CD1c-positive myeloid dendritic cell (primary cell): Measurements from ENCODE around the gene CPAMD8.

Experiments used
- DNase-seq: peaks from one replicate; pipeline ENCODE4 v3.0.0-alpha.2; 2016; ENCODE audit errors: extremely low spot score

Gene CPAMD8

DNA sequence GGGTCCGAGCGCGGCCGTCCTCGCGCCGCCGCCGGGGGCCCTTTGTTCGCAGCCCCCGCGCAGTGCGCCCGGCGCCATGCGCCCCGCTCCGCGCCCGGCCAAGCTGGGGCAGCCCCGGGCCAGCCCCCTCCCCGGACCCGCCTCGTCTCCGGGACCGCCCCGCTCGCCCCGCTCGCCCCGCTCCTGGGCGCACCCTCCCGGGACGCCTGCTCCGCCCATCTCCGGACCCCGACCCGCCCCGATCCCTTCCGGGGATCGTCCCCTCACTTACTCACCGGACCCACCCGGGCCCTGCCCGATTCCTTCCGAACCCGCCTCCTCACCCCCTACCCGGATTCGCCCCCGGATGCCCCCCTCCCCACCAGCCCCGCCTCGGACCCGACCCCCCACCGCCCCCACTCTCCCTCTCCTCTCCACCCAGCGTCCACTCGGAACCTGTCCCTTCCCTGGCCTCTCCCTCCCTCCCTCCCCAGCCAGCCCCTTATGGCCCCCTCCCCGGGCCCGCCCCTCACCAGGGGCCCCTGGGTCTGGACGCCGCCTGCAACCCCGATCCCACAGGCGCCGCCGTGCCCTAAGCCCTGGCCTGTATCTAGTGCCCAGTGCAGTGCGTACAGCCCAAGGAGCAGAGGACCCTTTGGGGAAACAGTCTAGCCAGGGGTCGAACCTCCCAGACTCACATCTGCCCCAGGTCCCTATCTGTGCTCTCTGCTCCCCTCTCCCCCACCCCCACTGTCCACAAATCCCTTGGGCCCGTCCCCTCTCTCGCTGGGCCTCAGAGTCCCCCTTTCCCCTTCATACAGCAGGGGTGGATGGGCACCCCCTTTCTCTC lies at the start of gene CPAMD8:
TSS of gene CPAMD8 (minus strand) at position 105 of the 829 bp plus-strand sequence. CDS start 168 bp downstream, outside the sequence.
- DNase-seq, result no peak

DNA sequence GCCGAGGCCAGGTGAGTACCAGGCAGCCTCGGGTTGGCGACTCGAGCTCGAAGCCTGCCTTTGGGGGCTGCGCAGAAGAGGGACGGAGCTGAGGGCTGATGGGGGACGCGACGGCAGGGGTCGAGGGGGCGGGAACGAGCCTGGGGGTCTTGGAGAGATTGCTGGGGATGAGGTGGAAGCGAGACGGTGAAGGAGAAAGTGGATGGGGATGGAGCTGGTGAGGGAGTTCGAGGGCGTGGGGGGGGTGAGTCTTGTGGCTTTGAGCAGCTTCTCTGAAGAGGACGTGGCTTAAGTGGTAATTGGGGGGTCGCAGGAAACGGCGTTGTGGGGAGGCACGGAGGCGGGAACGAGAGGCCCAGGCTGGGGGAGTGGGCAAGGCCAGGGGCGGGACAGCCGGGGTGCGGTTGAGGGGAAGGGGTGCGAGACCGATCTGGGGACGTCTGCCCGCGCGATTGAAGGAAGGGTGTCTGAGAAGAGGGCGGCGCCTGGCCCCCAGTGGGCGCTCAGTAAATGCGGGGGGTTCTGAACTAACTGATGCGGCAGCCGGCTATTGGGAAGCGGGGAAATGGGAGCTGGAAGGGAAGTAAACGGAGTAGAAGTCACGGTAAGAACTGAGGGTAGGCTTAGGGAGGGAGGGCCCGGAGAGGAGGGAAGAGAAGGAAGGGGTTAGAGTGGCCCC lies 49.4 kb upstream of the CPAMD8 start:
- peak; percentile 71 for DNase-seq

DNA sequence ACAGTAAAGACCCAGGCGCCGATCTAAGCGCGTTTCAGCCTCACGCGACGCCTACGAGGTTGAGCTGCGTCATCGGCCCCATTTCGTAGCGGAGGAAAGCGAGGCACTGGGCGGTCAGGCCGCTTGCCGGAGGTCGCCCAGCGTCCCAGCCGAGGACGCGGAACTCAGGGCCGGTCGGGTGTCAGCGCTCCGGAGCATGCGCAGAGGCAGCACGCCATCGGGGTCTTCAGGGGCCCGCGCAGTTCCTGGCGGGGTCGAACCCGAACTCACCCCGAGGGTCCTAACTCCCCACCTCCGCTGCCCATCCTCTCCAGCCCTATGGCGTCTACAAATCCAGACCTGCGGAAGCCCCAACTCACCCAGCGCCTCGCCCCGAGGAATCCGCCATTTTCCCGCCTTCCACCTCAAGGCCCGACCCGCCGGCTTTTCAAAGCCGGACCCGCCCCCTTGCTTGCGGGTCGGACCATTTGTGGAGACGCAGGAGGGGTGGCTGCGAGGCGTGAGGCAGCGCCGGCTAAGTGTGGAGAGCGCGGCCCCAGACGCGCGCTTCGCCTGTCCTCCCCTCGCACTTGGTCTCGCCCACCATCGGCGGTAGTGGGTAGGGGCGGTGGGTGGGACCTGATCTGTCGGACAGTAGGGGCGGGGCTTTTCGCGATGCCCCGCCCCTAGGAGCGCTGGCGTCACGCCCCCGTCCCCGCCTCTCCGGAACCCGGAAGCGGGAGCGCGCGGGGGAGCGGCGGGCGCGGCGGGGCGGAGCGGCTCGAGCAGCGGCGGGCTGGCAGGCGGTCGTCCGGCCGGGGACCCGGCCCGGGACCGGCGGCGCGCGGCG lies 48.6 kb upstream of the CPAMD8 start, which contains the start of the genes HAUS8 and MYO9B:
TSS of gene HAUS8 (minus strand) at position 418 of the 829 bp plus-strand sequence. CDS start at position 388, 30 bp downstream.
TSS of gene MYO9B (plus strand) at position 743 of the 829 bp plus-strand sequence. CDS start 25,941 bp downstream, outside the sequence.
- DNase-seq, result peak; percentile 100

DNA sequence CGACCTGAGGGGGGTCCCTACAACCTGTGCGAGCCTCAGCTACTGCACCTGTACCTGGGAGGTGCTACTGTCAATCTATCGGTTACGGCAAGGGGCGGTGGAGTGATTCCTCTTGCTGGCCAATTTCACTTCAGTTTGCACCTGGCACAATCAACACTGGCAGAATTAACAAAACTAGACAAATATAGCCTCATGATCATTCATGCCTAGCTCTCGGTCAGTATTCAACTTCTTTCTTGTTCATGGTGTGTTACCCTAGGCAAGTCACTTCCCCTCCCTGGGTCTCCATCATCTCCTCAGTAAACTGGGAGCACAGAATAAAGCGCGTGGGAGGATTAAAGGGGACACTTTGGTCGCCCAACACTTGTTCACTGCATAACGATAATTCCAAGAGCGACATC lies 48.0 kb upstream of the CPAMD8 start:
- no peak for DNase-seq

DNA sequence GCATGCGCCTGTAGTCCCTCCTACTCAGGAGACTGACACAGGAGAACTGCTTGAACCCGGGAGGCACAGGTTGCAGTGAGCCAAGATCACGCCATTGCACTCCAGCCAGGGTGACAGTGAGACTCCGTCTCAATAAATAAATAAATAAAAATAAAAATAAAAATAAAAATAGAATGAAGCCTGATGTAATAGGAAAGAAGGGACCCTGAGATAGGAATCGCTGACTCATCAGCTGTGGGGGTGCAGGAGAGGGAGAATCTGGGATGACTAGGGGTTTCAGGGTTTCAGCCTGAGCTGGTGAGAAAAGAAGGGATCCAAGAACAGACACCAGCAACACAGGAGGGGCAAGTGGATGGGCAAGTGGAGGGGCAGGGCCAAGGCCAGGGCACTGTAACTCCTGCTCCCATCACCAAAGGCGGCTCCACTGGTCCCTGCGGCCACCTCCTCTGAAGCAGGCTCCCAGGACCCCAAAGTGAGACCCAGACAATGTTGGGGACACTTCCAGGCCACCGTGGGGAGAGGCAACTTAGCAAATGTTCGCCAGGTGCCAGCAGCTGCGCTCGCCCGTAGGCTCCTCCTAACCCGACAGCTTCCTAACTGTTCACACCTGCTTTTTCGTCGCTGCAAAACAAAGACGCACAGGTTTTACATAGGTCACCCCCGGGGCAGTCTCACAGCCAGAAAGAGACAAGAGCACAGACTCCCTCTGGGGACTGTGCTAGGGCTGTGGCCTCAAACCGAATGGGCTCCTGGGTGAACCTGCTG lies 47.4 kb upstream of the CPAMD8 start:
- no peak for DNase-seq

DNA sequence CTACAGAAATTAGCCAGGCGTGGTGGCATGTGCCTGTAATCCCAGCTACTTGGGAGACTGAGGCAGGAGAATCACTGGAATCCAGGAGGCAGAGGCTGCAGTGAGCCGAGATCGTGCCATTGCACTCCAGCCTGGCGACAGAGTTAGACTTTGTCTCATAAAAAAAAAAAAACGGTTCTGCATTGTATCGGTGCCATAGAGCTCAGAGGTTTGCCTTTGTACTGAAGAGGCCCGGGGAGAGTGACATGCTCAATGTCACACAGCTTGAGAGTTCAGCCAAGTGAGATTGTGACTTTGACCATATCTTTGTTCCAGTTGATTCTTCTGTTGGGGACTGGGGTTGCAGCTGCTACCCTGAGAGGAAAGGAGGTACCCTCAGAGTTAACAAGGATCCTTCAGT lies 44.3 kb upstream of the CPAMD8 start:
- DNase-seq, result no peak

DNA sequence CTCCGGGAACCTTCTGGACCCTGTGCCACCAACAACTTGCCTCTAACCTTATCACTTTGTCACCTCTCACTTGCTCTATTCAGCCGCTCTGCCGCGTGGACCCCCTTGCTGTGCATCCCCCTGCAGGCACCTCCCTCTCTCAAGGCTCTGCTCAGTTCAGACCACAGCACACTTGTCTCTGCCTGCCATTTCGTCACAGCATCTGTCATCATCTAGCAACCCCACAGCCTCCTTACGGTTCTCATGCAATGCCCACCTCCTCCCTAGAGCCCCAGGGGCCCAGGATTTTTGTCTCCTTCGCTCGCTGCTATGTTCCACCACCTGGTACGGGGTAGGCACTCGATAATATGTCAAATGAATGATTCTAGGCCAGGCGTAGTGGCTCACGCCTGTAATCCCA lies 43.8 kb upstream of the CPAMD8 start:
- DNase-seq, result no peak

DNA sequence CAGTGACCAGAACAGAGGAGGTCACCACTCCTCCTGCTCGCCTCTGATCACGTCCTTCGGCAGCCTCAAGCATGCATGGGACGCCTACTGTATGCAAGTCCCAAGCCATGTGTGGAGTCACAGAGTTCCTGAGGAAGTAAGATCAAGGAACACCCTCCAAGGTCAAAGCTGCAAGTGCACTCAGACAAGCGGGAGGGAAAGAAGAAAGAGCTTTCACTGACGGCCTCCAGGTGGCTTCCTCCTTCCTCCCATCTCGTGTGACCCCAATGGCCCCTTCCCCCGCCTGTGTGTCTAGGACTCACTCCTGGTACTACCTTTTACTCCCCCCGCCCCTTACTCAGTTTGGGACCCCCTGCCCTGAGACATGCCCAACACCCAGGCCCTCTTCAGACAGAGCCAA lies 42.6 kb upstream of the CPAMD8 start:
- peak; percentile 3 for DNase-seq

DNA sequence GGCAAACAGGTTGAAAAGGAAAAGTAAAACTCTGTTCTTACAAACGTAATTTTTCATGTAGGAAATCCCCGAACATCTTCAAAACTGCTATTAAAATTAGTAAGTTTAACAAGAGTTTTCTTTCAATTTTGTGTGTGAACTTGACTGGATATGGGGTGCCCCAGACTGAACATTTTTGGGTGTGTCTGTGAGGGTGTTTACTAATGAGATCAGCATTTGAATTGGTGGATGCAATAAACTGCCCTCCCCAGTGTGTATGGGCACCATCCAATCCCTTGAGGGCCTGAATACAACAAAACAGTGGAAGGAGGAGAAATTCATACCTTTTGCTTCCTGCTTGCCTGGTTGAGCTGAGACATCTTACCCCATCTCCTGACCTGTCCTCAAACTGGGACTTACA lies 36.8 kb upstream of the CPAMD8 start:
- DNase-seq, result no peak

DNA sequence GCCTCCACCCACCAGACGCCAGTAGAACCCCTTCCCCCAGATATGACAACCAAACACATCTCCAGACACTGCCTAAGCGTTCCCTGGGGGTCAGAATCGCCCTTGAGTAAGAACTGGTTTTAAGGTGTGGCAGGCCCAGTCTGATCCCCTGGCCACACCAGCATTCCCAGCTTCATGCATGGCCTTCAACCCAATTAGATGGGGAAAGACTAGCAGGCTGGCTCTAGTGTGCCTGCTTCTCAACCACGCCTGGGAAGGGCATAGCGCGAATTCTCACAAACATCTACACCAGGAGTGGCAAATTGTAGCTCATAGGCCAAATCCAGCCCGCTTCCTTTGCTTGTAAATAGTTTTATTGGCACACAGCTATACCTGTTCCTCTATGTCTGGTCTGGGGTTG lies 35.1 kb upstream of the CPAMD8 start:
- DNase-seq, result no peak

DNA sequence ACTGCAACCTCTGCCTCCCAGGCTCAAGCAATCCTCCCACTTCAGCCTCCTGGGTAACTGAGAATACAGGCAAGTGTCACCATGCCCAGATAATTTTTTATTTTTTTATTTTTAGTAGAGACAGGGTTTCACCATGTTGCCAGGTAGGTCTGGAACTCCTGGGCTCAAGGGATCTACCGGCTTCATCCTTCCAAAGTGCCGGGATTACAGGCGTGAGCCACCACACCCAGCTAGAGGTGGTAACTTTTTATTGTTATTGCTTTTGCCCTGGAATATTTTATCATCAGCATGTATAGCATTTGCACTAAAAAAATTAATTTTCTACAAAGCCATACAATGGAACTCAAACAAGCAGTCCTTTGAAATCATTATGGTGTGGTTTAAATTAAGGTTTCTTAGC lies 34.6 kb upstream of the CPAMD8 start:
- no peak for DNase-seq

DNA sequence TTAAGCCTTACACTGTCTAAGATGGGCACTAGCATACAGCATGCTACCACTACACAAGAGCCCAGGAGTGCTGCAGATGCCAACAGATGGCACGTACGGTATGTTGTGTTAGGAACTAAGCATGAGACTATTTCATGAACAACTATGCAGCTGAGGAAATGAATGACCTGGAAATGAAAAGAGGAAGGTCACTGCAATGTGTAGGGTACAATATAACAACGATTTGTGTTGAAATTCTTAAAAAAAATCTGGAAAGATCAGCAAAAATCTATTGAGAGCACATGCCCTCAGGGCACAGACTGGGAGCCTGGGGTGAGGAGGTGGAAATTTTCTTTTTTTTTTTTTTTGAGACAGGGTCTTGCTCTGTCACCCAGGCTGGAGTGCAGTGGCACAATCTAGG lies 34.2 kb upstream of the CPAMD8 start:
- DNase-seq, result peak; percentile 44

DNA sequence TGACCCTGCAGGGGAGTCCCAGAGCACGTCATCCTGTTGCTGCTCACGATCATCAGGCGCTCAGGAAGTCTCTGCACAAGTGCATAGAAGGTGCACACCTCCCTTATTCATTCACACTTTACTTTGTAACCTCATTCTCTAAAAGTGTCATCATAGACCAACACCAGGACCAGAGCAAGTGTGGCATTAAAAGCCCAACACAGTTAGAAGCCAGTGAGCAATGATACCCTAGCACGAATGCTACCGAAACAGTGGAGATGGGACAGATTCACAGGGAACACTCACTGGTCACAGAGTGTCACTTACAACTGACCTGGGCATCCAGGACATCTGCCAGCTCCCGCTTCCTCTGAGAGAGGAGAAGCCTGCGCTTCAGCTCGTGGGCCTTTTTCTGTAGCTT lies 31.6 kb upstream of the CPAMD8 start:
- no peak for DNase-seq

DNA sequence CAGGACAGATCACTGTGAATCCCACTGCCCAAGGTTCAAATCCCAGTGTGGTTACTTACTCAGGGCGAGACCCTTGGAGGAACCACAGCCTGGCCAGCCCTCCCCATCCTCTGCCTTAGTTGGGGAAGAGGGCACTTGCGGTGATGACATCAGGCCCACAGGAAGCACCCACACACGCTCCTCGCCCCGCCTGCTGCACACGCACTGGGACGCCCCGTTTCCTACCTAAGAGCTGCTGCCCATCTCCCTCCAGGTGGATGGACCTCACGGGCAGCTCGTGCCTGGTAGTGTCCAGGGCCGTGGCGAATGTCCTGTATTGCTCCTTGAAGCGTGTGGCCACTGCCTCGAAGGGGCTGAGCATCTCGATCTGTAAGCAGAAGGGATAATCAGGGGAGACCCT lies 29.0 kb upstream of the CPAMD8 start:
- DNase-seq, result no peak

DNA sequence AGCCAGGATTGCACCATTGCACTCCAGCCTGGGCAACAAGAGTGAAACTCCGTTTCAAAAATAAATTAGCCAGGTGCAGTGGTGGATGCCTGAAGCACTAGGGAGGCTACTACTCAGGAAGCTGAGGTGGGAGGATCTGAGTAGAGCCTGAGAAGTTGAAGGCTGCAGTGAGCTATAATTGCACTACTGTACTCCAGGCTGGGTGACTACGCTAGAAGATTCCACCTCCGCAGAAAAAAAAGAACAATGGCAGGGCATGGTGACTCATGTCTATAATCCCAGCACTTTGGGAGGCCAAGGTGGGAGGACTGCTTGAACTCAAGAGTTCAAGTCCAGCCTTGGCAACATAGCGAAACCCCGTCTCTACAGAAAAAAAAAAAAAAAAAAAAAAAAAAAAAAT lies 28.1 kb upstream of the CPAMD8 start:
- no peak for DNase-seq

DNA sequence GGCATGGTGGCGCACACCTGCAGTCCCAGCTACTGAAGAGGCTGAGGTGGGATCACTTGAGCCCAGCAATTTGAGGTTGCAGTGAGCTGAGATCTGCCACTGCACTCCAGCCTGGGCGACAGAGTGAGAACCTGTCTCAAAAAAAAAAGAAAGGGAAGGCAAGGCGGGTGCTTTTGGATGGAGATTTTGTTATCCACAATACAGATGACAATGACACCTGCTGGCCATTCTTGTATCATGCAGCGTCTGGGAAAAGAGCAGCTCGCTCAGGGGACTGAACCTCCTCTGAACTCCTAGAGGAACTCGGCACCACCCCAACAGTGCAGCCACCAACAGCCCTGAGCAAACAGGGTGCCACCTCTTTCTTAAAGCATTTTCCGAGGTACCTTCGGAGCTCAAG lies 25.8 kb upstream of the CPAMD8 start:
- peak; percentile 59 for DNase-seq

DNA sequence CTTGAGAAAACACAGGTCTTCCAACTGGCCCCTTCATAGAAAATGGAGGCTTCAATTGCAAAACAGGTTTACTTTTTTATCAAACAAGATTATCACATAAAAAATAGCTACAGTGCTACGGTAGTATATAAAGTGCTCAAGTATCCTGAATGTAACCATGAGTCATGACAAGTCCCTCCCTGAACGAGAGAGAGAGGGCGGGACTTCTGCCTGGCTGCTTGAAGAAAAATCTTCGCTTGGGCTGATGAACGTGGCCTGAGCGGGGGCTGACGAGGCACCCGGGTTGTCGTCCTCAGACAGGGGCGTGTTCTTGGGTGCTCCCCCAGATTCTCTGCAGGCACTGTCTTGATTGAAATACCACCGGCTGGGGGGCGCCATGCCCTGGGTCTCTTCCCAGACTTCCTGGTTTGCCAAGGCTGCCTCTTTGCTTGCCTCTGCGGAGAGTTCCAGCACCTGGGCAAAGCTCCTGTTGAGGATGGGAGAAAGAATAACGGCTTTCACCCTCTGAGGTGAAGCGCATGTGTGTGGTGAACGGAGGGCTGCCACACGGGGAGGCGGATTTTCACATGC lies 23.2 kb upstream of the CPAMD8 start:
- DNase-seq, result no peak

DNA sequence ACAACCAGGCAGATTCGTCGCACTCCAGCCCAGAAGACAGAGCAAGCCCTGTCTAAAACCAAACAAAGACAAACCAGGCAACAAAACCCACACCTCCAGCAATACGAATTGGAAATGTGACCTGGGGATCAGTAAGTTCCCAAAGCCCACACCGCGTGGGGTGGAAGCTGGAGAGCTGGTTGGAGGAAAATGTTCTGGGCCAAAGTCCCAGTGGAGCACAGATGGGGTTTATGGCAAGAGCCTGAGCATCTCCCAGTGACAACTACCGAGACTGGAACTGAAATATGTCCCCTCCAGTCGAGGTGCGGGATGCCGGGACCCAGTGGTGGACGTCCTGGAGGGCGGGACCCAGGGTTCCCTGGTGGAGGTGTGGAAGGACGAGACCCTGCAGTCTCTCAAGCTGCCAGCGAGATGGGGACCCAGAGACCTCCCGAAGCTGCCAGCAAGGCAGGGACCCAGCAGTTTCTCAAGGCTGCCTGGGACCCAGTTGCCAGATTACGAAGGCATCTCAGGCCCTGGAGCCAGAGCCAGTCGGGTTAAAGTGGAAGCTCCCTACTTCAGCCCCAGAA lies 22.4 kb upstream of the CPAMD8 start:
- DNase-seq, result no peak

DNA sequence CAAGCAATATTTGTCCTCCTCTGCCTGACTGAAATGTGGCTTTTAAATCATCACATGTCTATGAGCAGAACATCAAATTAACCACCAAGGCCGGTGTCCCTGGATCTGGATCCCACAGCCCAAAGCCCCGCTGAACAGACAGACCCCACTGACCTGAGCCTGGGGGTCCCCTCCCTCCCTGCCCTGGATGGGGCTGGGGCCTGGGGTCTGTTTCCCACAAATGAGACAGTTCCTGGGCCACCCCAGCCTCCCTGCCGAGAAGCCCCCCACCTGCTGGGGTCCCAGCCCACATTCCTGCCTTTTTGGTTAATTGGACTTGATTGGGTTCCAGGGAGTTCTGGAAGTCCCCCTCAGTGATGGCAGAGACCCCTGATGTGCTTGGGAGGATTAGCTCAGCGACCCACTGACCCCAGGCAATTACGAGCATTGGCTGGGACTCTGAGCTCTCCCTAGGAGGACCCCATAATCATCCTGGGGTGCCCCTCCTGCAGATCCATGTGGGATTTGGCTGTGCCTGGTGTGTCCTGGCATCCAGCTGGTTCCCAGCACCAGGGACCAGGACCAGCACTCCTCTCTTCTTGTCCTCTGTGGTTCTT lies 19.4 kb upstream of the CPAMD8 start:
- DNase-seq, result no peak

DNA sequence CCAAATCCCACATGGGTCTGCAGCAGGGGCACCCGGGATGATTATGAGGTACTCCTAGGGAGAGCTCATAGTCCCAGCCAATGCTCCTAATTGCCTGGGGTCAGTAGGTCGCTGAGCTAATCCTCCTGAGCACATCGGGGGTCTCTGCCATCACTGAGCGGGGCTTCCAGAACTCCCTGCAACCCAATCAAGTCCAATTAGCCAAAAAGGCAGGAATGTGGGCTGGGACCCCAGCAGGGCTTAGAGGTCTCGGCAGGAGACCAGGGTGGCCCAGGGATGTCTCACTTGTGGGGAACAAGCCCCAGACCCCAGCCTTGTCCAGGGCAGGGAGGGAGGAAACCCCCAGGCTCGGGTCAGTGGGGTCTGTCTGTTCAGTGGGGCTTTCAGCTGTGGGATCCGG lies 17.1 kb upstream of the CPAMD8 start:
- no peak for DNase-seq
